NCI-H2227 treated with DMSO at 0.1 percent for 48 hours (cell line): ENCODE data around the gene FANCC.

Source experiments
- DNase-seq: peaks from one replicate; lab custom pipeline; 2025; lab: John Stamatoyannopoulos, UW

FANCC gene

GRCh38 chr9:95120781-95121370, 196.6 kb downstream of the FANCC start:
- no peak for DNase-seq

GRCh38 chr9:95118596-95118995, 198.9 kb downstream of the FANCC start:
- no peak for DNase-seq

- DNase-seq: no peak
Measured at GRCh38 chr9:95116808-95117204, 200.7 kb downstream of the FANCC start.

- DNase-seq: no peak
Measured at GRCh38 chr9:95116002-95116807, 201.3 kb downstream of the FANCC start.

- no peak for DNase-seq
Measured at GRCh38 chr9:95115104-95115503, 202.4 kb downstream of the FANCC start.

- no peak for DNase-seq
Measured at GRCh38 chr9:95112436-95113280, 204.9 kb downstream of the FANCC start.

- no peak for DNase-seq
Measured at GRCh38 chr9:95111716-95112115, 205.8 kb downstream of the FANCC start.

DNA sequence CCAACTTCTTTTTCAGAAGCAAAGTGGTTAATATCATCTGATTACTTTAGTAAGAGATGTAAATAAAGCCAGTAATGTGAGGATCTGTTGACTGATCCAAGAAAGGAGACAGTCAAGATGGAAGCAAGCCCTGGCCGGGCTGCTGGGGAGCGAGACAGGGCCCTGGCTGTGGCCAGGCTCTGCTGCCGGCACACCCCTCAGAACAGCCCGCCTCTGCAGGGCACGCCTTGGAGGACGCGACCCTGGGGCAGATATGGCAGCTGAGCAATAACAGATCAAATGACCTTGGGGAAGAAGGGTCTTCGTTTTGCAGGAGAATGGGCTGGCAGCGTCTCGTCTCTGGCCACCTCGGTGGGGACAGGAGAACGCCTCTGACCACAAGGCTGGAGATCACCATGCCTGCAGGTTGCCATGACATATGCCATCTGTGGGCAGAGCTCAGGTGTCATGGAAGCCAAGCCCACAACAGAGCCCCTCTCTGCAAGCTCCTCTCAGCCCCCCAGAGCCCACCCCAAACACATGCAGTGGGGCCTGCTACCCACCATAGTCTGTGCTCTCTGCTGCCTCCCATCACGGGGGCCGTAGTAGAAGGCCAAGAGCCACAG, 206.5 kb downstream of the FANCC start:
- DNase-seq: no peak

GRCh38 chr9:95109456-95109855, 208.1 kb downstream of the FANCC start:
- no peak for DNase-seq

DNA sequence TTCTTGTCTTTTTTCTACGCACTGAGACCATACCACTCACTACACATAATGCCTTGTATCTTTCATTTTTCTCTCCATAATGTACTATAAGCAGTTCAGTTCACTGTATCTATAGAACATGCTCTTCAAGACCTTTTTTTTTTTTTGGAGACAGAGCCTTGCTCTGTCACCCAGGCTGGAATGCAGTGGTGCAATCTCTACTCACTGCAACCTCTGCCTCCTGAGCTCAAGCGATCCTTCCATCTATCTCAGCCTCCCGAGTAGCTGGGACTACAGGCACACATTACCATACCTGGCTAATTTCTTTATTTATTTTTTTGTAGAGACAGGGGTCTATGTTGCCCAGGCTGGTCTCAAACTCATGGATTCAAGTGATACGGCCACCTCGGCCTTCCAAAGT, 208.7 kb downstream of the FANCC start:
- DNase-seq: no peak

- DNase-seq: no peak
Measured at GRCh38 chr9:95107976-95108375, 209.5 kb downstream of the FANCC start.

- no peak for DNase-seq
Measured at GRCh38 chr9:95107001-95107749, 210.3 kb downstream of the FANCC start.

GRCh38 chr9:95105519-95106287, 211.8 kb downstream of the FANCC start:
- no peak for DNase-seq

- DNase-seq: no peak
Measured at GRCh38 chr9:95104980-95105379, 212.5 kb downstream of the FANCC start.

GRCh38 chr9:95104581-95104960, 212.9 kb downstream of the FANCC start:
- no peak for DNase-seq

DNA sequence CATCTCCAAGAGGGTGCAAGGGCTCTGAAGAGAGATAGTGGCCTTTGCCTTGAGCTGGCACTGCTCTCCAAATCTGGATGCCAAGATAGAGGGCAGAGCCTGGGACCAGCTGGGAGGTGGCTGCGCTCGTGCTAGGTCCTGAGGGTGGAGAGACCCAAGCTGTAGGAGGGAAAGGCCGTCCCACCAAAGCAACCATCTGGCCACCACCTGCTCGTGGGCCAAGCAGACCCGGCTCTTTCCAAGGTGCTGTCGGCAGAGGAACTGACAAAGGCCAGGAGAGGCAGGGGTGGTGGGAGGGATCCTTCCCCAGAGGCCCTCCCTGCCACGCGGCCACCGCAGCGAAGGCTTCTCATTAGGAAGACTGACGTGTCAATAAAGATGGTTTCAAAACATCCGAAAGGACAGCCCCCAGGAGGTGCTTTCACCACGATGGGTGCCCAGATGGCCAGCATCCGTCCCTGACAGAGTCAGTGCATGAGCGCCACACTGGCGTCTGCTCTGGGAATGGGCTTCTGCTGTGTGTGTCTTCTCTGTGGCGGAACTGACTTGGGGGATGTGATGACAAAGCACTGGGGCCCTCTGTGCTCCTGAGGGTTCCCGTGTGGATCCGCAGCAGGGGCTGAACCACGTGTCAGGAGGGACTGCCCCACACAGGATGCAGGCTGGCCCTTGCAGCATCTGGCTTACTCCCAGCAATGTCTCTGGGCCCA, 213.5 kb downstream of the FANCC start:
- DNase-seq: no peak

GRCh38 chr9:95103281-95103771, 214.2 kb downstream of the FANCC start:
- no peak for DNase-seq

GRCh38 chr9:95102572-95102971, 214.9 kb downstream of the FANCC start:
- DNase-seq: no peak

DNA sequence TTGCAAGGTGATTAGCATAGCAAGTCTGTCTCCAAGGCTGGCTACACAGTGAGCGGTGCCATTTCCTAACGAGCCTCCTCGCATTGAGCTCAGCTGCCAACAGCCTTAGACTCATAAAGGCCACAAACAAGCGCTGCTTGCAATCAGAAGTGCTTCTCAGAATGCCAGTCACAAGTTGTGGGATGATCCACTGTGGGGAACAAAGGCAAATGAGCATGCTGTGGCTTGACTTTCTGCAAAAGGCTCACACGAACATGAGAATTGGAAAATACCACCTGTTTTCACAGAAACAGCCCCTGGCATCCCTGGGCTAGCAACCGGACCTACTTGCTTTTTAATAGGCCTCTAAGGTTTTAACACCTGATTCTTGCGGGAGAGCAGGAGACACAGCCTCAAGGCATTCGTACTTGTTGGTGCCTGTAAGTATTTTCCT, 215.5 kb downstream of the FANCC start:
- DNase-seq: no peak

DNA sequence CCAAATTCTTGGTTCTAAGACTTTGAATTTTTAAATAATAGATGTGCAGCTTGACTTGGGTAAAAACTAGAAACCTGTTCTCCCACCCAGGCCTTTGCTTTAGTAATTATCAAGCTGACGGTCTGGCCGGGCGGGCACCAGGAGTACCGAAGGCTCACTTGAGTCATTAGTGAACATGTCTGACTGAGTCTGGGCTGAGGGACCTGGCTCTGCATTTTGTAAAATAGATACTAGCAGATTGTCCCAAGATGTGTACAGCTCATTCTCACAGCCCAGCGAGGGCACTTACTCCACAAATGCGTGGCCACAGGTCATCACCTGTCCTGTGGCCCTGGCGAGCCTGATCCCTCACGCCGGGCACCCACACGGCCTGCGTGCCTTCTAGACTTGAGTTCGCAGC, 216.2 kb downstream of the FANCC start:
- no peak for DNase-seq
